GM21723 (cell line): ENCODE data around the gene SELENOI.

ENCODE experiments used
- ATAC-seq: cut with Tn5 transposase; IDR thresholded peaks from one replicate; pipeline ENCODE4 v1.9.1; 2021; ENCODE audit warnings: mild to moderate bottlenecking, moderate library complexity; ENCODE audit not compliant: unreplicated experiment

SELENOI gene

GRCh38 chr2:26401739-26402541 lies 56.0 kb downstream of the SELENOI start, which contains the start of gene DRC1:
Gene DRC1 (plus strand): TSS chr2:26401920. CDS start chr2:26401990, 70 bp downstream.
- no peak for ATAC-seq

DNA sequence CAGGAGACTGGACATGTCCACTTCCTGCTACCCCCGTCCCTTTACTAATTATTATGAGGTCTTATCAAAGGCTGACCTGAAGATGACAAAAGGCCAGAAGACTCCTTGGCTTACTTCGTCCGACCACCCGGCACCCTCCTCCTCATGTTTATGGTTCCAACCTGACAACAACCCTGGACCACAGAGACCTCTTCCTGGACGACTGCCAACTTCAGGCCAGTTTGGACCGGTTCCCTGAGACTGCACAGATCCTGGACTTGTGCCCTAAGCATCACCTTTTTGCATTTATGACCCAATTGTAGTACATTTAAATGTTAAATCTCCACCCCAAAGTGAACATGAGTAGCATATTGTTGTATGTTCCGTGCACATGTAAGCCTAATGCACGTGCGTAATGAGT lies 61.6 kb downstream of the SELENOI start:
- no peak for ATAC-seq

DNA sequence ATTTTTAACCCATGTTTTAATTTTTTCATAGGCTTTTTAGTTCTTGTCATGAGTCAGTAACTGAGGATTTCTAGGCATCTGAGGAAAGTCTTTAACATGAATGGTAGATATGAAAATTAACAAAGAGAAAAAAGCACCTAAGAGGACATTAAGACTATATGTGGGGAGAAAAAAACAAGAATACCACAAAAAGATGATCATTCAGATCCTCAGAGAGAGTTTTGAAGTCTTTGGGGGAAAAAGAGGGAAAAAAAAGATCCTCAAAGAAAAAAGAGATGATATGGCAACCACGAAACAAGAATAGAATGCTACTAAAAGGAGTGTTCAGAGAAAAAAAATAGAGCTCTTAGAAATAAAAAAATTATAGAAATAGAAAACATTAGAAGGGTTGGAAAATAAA lies 63.8 kb downstream of the SELENOI start:
- ATAC-seq: no peak

DNA sequence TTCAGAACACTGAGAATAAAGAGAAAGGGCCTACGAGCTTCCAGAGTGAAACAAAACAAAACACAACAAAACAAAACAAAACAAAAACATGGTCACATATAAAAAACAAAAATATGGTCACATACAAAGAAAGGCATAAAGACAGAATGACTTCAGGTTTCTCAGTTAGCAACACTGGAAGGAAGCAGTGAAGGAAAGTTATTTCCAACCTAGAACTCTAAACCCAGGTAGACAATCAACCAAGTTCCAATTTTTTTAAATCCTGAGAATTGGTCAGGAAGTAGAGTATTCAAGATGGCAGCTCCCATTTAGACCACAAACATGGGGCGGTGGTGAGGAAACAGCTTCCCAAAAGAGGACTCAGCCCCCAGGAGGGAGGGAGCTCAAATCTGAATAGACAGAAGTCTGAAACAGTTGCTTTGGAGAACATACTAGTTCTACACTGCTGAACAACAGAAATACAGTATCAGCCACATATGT lies 64.9 kb downstream of the SELENOI start:
- ATAC-seq: no peak

DNA sequence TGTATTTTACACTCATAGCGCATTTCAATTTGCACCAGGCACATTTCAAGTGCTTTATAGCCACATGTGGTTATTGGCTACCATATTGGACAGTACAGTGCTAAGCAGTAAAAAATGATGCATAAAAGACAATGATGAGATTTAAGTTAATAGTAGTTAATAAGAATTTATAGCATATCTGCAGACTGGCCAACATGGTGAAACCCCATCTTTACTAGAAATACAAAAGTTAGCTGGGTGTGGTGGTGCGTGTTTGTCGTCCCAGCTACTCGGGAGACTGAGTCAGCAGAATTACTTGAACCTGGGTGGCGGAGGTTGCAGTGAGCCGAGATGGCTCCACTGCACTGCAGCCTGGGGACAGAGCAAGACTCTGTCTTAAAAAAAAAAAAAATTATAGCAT lies 65.5 kb downstream of the SELENOI start:
- ATAC-seq: no peak

GRCh38 chr2:26412091-26412673 lies 66.2 kb downstream of the SELENOI start:
- ATAC-seq: peak; percentile 66

DNA sequence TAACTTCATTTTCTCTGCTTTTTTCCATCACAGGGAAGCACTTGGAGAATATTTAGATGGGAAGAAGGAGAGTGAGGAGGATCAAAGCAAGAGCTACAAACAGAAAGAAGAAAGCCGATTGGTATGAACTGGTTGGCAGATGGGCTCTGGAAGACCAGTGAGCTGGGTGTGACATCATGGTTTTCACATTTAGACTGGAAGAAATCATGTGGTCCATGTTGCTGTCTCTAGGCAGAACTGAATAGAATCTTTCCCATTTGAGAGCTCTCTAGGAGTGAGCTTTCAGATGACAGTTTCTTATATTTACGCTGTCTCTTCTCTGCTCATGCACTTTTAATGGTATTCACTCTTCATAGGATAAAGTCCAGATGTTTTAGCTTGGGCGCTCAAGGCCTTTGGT lies 68.4 kb downstream of the SELENOI start:
- no peak for ATAC-seq

DNA sequence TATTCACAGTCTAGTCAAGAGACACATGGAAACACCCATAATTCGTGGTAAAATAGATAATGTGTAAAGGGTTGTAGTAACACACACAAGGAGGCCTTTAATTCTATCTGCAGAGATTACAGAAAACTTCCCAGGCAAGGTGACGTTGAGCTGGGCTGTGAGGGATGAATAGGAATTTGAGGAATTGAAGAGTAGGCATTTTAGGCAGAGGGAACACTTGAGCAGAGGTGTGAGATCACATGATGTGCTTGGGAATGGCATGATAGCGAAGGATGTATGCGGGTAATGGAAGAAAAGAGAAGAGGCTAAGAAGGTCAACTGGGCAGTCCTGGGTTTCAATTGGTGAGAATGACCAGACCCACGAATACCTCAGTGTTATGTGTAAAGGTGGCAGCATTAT lies 76.0 kb downstream of the SELENOI start:
- ATAC-seq: no peak

DNA sequence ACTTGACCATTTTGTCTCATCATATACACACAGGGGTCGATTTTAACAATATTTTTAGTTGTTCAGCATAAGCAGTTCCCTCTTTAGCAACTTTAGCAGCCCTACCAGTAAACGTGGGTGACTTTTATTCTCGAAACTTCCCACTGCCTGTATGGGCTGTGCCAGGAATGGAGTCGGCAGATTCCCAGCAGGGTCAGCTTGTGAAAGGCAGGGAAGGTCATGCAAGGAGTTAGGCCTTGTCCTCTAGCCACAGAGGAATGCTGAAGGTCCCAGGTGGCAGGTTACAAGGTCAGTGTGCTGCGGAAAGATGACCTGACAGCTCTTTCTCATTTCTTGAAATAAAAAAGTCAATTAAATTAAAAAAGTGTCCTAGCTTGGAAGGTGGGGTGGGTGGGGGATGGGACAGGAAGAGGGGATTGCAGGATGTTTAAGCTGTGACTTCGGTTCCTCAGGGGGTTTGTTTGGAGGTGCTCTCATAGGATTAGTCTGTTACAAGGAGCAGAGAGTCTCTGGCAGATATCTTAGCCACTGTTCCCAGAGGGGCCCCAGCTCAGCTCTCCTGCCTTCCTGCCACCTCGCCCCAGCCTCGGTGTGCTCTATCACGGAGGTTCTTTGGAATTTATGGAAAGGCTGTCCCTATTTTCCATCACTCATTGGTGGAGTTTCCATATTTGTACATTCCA lies 77.1 kb downstream of the SELENOI start:
- ATAC-seq: no peak

- ATAC-seq: no peak
Observed at GRCh38 chr2:26423750-26424149, 77.8 kb downstream of the SELENOI start.

GRCh38 chr2:26424221-26424620 lies 78.3 kb downstream of the SELENOI start:
- ATAC-seq: no peak

DNA sequence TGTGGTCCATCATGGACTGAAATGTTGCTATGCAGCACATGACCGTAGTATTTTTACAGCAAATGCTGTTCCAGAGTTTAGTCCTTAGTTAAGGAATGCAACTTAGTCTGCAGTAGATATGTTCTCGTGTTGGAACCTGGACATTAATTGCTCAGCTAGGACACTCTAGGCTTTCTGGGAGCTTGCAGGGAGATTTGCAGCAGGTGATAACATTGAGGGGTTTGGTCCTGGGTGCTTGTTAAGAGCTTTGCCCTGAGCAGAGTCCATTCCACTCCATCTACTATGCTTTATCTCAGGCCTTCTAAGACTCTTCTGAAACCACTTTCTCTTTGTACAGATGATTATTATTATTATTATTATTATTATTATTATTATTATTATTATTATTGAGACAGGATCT lies 82.9 kb downstream of the SELENOI start:
- ATAC-seq: no peak

- no peak for ATAC-seq
Observed at GRCh38 chr2:26429779-26430578, 84.0 kb downstream of the SELENOI start.

DNA sequence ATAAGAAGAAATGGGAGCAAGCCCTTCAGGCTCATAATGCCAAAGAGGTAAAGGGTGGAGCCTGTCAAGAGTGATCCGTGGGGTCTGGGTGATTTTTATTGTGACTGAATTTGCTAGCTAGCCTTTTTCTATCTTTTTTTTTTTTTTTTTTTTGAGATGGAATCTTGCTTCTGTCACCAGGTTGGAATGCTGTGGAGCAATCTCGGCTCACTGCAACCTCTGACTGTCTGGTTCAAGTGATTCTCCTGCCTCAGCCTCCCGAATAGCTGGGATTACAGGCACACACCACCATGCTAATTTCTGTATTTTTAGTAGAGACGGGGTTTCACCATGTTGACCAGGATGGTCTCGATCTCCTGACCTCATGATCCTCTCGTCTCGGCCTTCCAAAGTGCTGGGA lies 84.9 kb downstream of the SELENOI start:
- ATAC-seq: no peak

- no peak for ATAC-seq
Observed at GRCh38 chr2:26432363-26432762, 86.4 kb downstream of the SELENOI start.

DNA sequence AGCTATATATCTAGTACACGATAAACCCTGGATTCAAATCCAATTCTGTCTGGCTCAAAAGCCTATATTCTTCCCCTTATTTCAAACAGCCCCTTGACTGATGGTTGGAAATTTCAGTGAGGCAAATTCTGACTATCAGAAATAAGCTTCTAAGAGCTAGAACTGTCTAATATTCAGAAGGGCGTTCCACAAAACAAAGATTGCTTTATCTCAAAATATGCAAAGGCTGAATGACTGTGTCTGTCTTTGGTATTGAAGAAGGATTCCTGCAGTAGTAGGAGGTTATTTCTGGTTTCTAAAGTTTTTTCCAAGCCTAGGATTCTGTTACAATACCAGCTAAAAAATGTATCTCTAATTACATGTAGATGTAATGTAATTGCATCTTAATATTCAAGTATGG lies 86.9 kb downstream of the SELENOI start:
- no peak for ATAC-seq

DNA sequence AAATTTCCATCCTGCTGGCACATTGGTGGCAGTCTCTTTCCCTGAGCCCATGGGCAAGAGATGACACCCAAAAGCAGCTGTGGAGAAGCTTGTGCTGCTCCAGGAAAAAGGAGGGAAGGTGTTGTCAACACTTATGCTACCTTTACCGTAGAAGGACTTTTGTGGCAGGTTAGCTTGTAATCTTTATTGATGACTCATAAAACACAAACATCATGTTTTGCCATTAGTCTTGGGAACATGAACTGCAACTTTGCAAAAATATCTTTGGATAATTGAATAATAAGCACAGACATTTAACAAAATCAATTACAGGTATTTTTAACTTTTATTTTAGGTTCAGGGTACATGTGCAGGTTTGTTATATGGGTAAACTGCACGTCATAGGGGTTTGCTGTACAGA lies 89.2 kb downstream of the SELENOI start:
- ATAC-seq: no peak

GRCh38 chr2:26438526-26438925 lies 92.6 kb downstream of the SELENOI start:
- ATAC-seq: no peak

DNA sequence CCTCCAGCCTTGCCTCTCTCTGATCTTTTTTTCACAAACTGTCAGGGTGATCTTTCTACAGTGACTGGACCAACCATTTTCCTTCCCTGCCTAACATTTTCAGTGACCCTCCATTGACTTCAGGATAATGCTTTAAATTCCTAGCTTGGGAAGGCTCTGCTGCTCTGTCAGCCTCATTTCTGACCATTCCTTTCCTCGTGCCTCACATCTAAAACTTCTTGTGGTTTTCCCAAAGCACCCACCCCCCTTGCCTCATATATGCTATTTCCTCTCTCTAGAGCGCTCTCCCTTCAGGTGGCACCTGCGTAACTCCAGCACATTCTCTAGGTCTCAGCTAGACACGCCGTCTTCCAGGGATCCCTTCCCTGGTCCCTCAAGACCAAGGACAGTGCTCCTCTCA lies 93.0 kb downstream of the SELENOI start:
- no peak for ATAC-seq

GRCh38 chr2:26442301-26442700 lies 96.4 kb downstream of the SELENOI start:
- no peak for ATAC-seq

GRCh38 chr2:26442707-26443106 lies 96.8 kb downstream of the SELENOI start:
- no peak for ATAC-seq
